Tibial nerve (tissue), 4 donors: ENCODE data around the gene ERVH48-1. TPM values are rescaled to one million over a fixed set of nuclear protein-coding genes. Genes with fewer than 3 reads are reported as not detected.

Experiments used
- DNase-seq, 2 donors: peaks; one replicate each; pipeline ENCODE4 v3.0.0-alpha.2; 2019; ENCODE audit warnings: low spot score in 2 of 2
- H3K27ac ChIP-seq, 4 donors: fragments of 200-600 bp; sonication (generic) in 3 of 4; one replicate each; pipeline ENCODE4 v1.5.1; 2017 to 2019; ENCODE audit warnings: mild to moderate bottlenecking in 1 of 4
- H3K27me3 ChIP-seq, 2 donors: fragments of 200-600 bp; sonication (generic) in 1 of 2; one replicate each; pipeline versions ENCODE4 v1.5.1 to v1.6.0; 2017 to 2019
- H3K36me3 ChIP-seq, 3 donors: fragments of 200-600 bp; sonication (generic); one replicate each; pipeline ENCODE4 v1.5.1; 2018 to 2019
- H3K4me1 ChIP-seq, 4 donors: fragments of 200-600 bp; sonication (generic) in 3 of 4; one replicate each; pipeline ENCODE4 v1.5.1; 2017 to 2019
- H3K4me3 ChIP-seq, 4 donors: fragments of 200-600 bp; sonication (generic) in 3 of 4; one replicate each; pipeline ENCODE4 v1.5.1; 2017 to 2019; ENCODE audit warnings: mild to moderate bottlenecking in 1 of 4, moderate library complexity in 1 of 4
- H3K9me3 ChIP-seq, 4 donors: fragments of 200-600 bp; sonication (generic) in 3 of 4; one replicate each; pipeline ENCODE4 v1.5.1; 2017 to 2019
- EP300 ChIP-seq, 2 donors: sonication (generic); formaldehyde crosslinking; IDR thresholded peaks; one replicate each; pipeline ENCODE4 v1.6.1; 2017; ENCODE audit warnings: antibody characterized with exemption in 2 of 2, mild to moderate bottlenecking in 1 of 2
- POLR2A ChIP-seq, 2 donors: fragments of 450-650 bp; IDR thresholded peaks; one replicate each; pipeline ENCODE4 v1.6.1; 2017; ENCODE audit warnings: antibody characterized with exemption in 2 of 2, mild to moderate bottlenecking in 2 of 2, moderate library complexity in 2 of 2
- WGBS, 2 donors: methylation state at CpG; one replicate each; pipeline ENCODE4 v1.1.5; 2018; 5-methylcytosine and 5-hydroxymethylcytosine counted together
- total RNA-seq, 4 donors: library from RNA; depleted of rRNA; stranded (reverse); fragments of >200 nt; gene quantifications; one replicate each; pipeline ENCODE4 v1.1.0, GENCODE V29; 2016
- TF ChIP-seq, protein P1 (sequence below), 5 experiments: fragments of 200-600 bp in 3 of 5; fragments of 450-650 bp in 2 of 5; sonication (generic) in 3 of 5; IDR thresholded peaks; one replicate each; pipeline ENCODE4 v1.5.1; 2016 to 2019; ENCODE audit warnings: antibody characterized with exemption in 5 of 5, mild to moderate bottlenecking in 3 of 5, moderate library complexity in 2 of 5

Gene ERVH48-1
- total RNA-seq, 4 donors from 2014 or later: not detected

DNA sequence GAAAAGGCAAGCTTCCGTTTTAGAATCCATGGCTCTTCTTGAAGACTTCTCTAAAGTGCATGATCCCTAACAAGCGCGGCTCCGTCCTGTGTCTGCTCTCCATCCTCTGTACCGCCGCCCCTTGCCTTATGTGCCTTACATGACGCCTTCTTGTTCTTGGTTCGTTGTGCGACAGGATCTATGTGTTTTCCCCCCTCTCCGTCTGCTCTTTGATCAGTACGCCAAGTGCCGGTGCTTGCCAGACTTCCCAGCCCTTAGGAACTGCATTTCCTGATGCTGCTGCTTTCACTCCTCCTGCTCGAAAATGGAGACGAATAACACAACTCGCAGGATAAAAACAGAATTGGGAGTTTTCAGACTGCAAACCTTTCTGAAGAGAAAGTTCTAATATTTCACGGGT, 19.2 kb downstream of the ERVH48-1 start:
- 97 to 98% methylated on average over 16 of the region's 16 CpGs for WGBS, 2 donors

DNA sequence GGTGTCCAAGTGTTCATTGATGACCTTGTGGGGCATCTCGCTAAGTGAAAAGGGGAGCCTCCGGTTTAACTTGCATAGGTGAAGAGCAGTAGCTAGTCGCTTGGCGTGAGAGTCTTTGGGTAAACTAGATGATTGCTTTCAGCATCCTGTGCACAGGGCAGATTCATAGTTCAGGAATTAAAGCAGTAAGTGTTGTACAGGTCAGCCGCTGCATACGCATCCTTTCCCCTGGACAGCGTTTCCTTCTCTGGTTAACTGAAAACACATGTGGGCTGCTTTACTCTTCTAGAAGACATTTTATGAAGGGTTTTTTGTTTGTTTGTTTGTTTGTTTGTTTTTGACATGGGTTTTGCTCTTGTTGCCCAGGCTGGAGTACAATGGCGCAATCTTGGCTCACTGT, 20.2 kb downstream of the ERVH48-1 start:
- Histone ChIP-seq H3K4me3 (no peak overlapping the region), H3K27ac (no peak overlapping the region), H3K27me3 (no peaks in the 10 kb centered on the region), H3K4me1 (peaks cover 0 to 5% (median 0%) of the 10 kb centered on the region in 4 donors), H3K9me3 (no peaks in the 10 kb centered on the region), H3K36me3 (peaks cover 0 to 100% (median 33%) of the 10 kb centered on the region in 3 donors)
- 89 to 95% methylated on average over 8 of the region's 8 CpGs for WGBS, 2 donors
- TF ChIP-seq POLR2A (IDR thresholded peaks at IDR 0.05) (no peak), EP300 (IDR thresholded peaks at IDR 0.05) (no peak)
- TF ChIP-seq, protein P1, sequence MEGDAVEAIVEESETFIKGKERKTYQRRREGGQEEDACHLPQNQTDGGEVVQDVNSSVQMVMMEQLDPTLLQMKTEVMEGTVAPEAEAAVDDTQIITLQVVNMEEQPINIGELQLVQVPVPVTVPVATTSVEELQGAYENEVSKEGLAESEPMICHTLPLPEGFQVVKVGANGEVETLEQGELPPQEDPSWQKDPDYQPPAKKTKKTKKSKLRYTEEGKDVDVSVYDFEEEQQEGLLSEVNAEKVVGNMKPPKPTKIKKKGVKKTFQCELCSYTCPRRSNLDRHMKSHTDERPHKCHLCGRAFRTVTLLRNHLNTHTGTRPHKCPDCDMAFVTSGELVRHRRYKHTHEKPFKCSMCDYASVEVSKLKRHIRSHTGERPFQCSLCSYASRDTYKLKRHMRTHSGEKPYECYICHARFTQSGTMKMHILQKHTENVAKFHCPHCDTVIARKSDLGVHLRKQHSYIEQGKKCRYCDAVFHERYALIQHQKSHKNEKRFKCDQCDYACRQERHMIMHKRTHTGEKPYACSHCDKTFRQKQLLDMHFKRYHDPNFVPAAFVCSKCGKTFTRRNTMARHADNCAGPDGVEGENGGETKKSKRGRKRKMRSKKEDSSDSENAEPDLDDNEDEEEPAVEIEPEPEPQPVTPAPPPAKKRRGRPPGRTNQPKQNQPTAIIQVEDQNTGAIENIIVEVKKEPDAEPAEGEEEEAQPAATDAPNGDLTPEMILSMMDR (IDR thresholded peaks at IDR 0.05): no peak
- no peak for DNase-seq

More for the DNA sequence above, 19.2 kb downstream of the ERVH48-1 start:
- H3K9me3 ChIP-seq: no peaks in the 10 kb centered on the region
- no peak overlapping the region for H3K4me3 ChIP-seq
- TF ChIP-seq, protein P1 (IDR thresholded peaks at IDR 0.05): no peak
- no peak for TF ChIP-seq EP300 (IDR thresholded peaks at IDR 0.05)
- TF ChIP-seq POLR2A (IDR thresholded peaks at IDR 0.05): no peak
- no peak overlapping the region for H3K27ac ChIP-seq
- no peaks in the 10 kb centered on the region for H3K27me3 ChIP-seq
- H3K4me1 ChIP-seq: no peaks in the 10 kb centered on the region
- H3K36me3 ChIP-seq: peaks cover 0 to 100% (median 35%) of the 10 kb centered on the region in 3 donors
- DNase-seq: no peak

DNA sequence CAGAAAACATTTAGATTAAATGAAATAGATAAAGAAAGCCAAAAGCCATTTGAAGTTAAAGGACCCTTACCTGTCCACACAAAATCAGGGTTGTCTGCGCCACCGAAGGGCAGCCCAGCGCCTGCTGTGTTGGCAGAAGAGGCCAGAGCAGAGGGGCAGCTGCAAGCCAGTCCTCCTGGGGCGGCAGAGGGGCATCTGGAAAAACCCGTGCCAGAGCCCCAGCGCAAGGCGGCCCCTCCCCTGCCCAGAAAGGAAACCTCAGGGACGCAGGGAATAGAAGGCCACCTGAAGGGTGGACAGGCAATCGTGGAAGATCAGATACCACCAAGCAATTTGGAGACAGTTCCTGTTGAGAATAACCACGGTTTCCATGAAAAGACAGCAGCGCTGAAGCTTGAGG, 21.6 kb downstream of the ERVH48-1 start:
- TF ChIP-seq EP300 (IDR thresholded peaks at IDR 0.05): no peak
- TF ChIP-seq POLR2A (IDR thresholded peaks at IDR 0.05): no peak
- TF ChIP-seq, protein P1 (IDR thresholded peaks at IDR 0.05): no peak
- no peaks in the 10 kb centered on the region for H3K9me3 ChIP-seq
- WGBS, 2 donors: 96 to 97% methylated on average over 11 of the region's 11 CpGs
- H3K4me1 ChIP-seq: peaks cover 0 to 5% (median 0%) of the 10 kb centered on the region in 4 donors
- no peak overlapping the region for H3K4me3 ChIP-seq
- DNase-seq: no peak
- peaks cover 0 to 100% (median 22%) of the 10 kb centered on the region in 3 donors for H3K36me3 ChIP-seq
- no peak overlapping the region for H3K27ac ChIP-seq
- H3K27me3 ChIP-seq: no peaks in the 10 kb centered on the region

DNA sequence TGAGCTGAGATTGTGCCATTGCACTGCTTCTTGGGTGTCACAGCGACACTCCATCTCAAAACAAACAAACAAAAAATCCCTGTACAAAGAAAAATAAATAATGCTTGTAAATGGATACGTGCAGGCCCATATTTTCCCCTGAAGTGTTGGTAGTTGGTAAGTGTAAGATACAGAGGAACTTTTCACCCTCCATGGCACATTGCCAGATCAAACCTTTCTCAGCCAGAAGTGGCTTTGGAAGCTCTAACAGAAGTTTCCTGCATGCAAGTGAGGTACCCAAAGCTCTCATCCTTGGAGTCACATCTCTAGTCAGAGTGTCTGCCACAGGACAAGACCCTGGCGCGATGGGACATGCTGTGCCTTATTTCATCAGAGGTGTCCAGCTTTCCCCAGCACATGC, 25.0 kb downstream of the ERVH48-1 start:
- TF ChIP-seq, protein P1 (IDR thresholded peaks at IDR 0.05): no peak
- TF ChIP-seq EP300 (IDR thresholded peaks at IDR 0.05) (no peak), POLR2A (IDR thresholded peaks at IDR 0.05) (no peak)
- no peak for DNase-seq
- peaks cover 0 to 26% (median 0%) of the 10 kb centered on the region in 4 donors for H3K4me1 ChIP-seq
- no peaks in the 10 kb centered on the region for H3K27me3 ChIP-seq
- no peak overlapping the region for H3K27ac ChIP-seq
- H3K9me3 ChIP-seq: no peaks in the 10 kb centered on the region
- H3K4me3 ChIP-seq: no peak overlapping the region
- peaks cover 0 to 92% (median 24%) of the 10 kb centered on the region in 3 donors for H3K36me3 ChIP-seq
- WGBS, 2 donors: 73 to 82% methylated on average over 4 of the region's 4 CpGs

DNA sequence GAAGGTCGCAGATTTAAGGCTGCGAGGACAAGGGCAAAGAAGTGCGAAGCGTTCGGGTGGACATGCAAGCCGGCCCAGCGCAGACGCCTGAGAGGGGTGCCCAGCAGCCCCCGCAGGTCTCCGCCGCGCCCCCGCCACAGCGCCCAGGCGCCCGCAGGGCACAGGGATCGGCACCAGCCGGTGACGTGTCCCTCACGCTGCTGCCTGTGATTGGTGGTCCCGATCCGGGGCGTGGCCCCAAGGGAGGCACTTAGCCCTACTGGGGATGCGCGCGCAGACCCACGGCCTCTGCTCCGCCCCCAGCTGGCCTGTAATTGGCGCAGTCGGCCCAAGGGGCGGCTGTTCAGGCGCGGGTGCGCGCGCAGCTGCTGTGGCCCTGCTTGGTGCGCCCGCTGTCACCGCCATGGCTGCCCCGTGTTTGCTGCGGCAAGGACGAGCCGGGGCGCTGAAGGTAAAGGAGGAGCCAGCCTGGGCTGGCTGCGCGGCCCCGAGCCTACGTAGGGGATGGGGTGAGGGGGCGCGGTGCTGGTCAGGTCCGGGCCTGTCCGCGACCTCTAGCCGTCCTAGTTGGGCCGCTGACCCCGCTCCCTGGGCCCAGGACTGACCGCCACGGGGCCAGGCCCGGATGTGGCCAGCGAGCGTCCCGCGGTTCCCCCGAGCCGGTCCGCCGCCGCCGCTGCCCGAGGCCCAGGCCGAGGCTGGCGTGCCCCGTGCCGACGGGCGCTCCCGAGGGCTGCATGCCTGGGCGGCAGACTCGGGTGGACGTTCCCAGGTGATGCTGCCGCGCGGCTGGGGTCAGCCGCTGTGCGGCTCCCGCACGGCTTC, 32.3 kb downstream of the ERVH48-1 start, which contains the start of gene NDUFV3:
TSS of gene NDUFV3 (plus strand) at position 379 of the 825 bp plus-strand sequence. CDS start at position 404, 25 bp downstream.
- WGBS, 2 donors: 0 to 1% methylated on average over 29 to 34 of the region's 87 CpGs
- peaks cover 0 to 30% (median 5%) of the 10 kb centered on the region in 4 donors for H3K4me1 ChIP-seq
- H3K4me3 ChIP-seq: peak within 1 kb of the TSS; percentile 66 to 97 (median 84)
- peak within 1 kb of the TSS; percentile 79 to 99 (median 94) for H3K27ac ChIP-seq
- DNase-seq: peak; percentile 100
- no peaks in the 10 kb centered on the region for H3K27me3 ChIP-seq
- peaks cover 0 to 19% (median 1%) of the 10 kb centered on the region in 3 donors for H3K36me3 ChIP-seq
- H3K9me3 ChIP-seq: no peaks in the 10 kb centered on the region
- TF ChIP-seq, protein P1 (IDR thresholded peaks at IDR 0.05): peak in 2 of 5 experiments; percentile 11 to 54
- TF ChIP-seq POLR2A (IDR thresholded peaks at IDR 0.05) (peak; percentile 79 to 96), EP300 (IDR thresholded peaks at IDR 0.05) (peak; percentile 95 to 98)
